NAMALWA (cell line): ENCODE results near the gene EPS8L3.

Experiments used
- DNase-seq: peaks from one replicate; pipeline ENCODE4 v3.0.0-alpha.2; 2015; ENCODE audit warnings: low spot score

Gene EPS8L3

DNA sequence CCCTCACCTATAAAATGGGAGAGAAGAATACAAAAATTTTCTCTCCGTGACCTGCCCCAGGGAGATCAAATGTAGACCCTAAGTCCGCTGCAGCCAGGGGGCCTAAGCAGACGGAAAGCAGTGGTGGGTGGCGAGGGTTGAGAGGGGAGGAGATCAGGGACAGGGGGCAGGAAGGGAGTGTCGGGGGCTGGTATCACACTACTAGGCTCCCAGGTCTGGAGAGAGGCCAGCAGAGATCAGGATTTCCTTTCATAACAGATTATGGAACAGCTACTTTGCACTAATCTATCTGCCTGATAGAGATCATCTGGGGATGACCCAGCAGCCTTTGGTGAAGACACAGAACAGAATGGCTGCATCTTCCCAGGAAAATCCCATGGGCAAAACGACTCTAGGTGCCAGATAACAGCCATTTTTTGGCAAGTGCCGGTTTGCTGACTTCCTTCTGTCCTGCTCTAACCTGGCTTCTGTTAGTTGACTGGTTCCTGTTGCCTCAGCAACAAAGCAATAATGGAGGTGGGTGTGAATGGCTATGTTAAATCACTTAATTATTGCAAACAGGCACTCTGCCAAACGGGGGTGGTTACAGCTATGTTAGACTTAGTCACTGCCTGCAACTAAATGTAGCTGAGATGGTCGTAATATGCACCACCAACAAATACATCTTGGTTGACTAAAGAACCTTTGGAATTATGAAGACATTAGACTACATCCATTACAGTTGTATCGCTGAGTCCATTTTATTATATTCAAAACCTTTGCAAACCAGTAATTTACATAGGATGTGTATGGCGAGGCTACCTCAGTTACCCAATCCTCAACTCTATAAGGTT lies 30.0 kb upstream of the EPS8L3 start:
- DNase-seq = no peak

DNA sequence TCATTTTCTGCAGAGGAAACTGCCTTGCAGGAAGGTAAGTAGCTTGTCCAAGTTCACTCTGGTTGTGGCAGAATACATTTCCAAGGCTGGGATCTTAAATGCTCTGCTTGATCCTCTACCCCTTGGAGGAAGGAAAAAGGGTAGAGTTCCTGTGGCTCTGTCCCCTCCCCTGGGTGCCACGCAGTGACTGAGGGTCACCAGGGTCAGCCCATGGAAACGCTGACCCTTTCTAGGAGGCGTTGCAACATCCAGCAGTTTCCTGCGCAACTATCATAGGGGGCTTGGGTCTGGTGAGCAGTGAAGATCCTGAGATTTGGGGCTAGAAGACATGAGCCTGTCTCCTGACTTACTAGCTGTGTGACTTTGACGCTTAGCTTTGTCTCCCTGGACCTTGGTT lies 29.4 kb upstream of the EPS8L3 start:
- DNase-seq = no peak

DNA sequence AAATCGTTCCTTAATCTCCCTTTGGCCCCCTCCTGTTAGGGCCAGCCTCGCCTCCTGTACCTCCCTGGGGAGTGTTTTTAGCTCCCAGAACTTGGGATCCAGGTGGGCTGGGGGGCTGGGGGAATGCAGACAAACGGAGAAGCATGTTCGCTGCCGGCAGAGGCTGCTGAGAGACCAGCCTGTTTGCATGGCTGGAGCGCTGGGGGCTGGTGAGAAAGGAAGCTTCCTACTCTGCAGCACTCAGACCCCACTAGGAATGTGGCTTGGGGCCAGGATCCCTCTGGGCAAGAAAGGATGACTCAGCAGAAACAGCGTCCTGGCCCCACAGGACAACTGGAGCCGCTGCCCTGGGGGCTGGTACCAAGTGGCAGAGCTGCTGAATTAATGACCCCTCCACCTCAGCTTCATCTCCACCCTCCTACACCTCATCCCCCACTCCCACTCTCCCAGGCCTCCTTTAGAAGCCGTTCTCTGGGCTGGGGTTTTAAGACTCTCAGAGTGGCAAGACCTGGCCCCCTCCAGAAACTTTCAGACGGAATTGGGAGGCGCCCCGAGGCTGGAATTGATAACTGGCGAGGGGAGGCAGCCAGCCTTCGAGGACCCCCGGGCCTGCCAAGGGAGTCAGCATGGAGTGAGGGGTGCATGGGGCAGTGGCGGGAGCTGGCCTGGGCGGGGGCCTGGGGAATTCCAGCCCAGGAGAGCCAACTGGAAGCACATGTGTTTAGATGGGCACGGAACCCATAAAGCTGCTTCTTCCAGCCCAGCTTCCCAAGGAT lies 28.5 kb upstream of the EPS8L3 start:
- DNase-seq = no peak

DNA sequence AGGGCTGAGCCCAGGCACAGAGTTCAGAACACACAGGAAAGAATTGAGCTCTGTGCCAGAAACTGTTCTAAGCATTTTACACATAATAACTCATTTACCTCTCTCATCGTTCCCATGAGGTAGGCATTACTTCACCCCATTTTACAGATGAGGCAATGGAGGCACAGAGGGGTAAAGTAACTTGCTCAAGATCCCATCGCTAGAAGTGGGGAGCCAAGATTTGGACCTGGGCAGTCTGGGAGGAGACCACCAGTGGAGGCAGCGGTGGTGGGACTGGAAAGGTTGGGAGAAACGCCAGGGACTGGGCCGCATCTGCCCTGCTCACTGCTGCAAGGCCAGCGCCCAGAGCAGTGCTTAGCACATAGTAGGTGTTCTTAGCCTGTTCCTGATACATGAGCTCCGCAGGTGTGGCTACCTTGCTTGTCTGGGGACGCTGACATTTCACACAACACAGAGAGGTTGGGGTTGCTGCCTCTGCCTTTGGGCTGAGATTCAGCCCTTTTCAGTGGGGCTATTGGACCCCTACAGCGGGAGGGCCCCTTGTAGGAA lies 27.8 kb upstream of the EPS8L3 start:
- DNase-seq = no peak

DNA sequence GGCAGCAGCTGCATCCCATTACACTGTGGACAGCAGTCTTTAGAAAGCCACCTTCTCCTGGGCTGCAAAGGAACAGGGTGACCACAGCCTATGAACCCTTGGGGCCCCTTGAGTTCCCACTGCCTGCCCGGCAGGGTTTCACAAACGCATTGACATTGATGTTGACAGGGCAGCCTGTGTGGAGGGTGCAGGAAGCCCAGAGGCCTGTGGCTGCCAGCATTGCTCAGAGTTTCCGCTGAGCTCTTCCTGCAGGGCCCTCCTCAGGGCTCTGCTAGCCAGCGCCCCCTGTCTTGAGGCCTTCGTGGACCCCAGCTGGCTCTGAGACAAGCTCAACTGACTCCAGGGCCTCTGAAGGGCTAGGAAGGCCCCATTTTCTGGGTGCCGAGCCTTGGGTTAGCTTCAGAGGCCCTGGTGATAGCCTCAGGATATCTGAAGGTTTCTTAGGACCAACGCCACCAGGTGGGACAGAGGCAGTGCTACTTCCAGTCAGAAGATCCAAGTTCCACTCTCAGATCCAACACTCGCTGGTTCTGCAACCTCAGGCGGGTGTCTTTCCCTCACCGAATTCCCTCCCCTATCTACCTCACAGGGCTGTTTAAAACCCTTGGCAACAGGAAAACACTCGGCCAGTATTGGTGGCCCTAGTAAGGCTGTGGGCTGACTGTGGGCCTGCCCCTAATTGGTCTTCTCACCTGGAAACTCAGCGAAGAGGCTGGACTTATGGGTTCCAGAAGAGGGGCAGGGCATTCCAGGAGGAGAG lies 27.2 kb upstream of the EPS8L3 start:
- DNase-seq = peak; percentile 69

DNA sequence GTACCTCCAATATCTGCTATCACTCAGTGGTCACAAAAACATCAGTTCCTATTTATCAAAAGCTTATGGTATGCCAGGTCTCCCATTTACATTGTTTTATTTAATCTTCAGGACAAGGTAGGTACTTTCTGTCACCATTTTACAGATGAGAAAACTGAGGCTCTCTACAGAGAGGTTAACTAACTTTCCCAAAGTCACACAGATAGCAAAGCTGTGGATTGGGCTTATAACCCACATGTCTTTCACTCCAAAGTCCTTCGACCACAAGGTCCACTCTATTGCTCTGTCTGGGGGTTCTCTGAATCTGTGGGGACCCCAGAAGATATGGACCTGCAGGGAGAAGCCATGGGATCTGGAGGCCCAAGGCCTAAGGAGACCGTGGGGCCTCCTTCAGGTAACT lies 26.6 kb upstream of the EPS8L3 start:
- DNase-seq = no peak

DNA sequence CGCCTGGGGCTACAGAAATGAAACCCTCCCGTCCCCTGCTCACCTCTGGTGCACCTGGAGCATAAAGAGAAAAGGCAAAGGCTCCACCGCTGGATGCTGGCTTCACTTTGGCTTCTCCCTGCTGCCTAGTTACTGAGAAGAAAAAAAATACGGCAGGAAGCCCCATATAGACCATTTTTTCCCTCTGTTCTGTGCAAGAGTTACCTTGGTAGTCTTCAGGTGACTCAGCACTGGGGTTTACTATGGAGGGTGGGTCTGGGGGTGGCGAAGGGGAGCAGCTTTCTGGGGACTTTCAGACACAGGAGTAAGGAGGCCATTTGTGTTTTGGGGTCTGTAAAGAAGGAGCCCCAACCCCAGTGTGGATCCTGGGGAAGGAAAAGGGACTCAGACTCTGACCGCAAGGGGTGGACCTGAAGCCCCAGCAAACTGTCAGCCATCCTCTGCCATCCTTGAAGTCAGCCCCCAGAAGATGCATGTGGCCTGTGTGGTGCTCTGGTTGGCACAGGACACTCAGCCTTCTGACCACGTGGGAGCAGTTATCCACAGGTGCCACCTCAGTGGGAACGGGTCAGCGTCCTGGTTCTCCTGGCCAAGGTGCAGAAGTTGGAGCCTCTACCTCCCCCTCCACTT lies 25.9 kb upstream of the EPS8L3 start:
- DNase-seq = no peak

DNA sequence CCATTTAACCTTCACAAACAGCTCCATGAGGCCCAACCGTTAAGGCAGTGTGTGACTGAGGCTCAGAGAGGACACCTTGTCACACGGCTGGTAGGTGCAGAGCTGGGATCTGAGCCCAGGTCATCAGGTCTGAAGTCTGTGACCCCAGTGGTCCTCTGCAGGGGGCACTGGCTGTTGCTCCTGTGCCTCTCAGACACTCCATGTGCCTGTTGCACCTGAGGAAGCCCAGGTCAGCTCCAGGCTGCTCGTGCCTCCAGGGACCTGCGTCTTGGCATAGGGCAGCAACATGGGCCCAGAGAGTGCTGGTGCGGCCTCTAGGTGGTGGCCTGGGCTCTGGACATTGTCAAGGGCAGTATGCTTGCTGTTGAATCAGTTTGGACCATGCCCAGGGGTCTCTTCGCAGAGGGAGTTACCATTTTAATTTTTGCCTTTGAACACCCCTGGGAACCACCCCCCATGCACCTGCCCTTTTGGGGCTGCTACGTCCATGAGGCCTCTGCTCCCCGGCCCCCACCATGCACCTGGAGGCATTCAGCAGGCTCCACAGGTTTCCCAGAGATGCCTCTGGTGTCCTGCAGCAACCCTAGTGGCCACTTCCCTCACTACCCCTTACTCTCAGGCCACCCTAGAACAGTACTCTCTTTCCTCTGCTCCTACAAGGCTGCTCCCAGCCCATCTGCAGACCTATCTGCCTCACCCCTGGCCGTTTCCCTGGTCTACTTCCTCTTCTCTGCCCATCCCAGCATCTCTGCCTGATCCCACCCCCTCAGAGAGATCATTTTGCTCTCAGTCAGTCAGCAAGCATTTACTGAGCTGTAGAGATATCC lies 25.2 kb upstream of the EPS8L3 start:
- no peak for DNase-seq

DNA sequence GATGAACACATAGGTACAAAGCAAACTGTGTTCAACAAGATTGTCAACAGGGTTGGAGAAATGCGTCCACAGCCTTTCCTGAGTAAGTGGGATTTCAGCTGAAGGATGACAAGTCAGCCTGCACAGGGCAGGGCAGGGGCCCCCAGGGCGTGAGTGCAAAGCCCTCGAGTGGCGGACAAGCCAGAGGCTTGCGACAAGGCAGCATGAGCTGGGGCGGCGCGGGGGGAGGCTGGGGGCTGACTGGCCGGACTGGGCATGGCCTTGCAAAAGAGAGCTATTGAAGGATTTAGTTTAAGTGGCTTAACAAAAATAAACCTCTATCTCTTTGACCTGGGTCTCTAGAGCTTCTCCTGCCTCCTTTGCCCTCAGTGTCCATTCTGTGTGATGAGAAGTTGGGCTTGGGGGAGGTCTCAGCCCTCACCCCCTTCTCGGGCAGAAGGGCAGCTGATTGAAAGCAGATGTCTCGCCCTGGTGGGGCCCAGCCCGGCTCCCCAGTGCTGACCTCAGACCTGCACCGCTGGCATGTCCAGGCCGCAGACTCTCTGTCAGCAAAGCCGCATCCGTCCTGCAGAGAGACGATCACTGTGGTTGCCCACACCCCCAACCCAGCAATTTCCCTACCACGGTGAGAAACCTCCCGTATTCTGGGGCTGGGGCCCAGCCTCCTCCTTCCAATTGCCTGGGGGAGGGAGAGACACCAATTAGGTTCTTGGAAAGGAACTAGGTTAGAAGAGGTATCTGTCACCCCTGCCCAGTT lies 24.3 kb upstream of the EPS8L3 start:
- no peak for DNase-seq

DNA sequence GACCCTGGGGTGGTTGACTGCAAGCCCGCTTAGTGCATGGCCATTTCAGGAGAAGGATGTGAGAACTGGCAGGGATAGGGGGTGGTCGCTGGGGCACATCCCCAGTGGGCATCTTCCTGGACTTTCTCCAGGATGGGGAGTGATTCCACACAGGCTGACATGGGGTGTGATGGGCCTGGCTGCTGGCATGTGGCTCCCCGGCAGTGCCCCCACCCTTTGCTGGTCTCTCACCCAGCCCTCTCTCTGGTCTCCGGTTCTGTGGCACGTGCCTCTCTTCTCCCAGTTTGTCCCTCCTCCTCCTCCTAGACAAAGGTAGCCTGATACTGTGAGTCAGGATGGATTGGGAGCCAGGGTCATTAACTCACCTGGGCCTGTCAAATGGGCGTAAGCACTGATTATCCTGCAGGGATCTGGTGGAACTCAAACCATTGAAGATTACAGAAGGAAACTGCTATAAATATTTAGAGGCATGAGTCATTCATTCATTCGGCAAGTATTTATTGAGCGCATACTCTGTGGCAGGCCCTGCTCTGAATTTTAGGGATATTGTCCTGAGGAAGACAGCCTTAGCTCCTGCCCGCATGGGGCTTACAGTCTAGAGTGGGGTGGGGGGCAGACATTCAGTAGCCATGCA lies 23.6 kb upstream of the EPS8L3 start:
- no peak for DNase-seq

DNA sequence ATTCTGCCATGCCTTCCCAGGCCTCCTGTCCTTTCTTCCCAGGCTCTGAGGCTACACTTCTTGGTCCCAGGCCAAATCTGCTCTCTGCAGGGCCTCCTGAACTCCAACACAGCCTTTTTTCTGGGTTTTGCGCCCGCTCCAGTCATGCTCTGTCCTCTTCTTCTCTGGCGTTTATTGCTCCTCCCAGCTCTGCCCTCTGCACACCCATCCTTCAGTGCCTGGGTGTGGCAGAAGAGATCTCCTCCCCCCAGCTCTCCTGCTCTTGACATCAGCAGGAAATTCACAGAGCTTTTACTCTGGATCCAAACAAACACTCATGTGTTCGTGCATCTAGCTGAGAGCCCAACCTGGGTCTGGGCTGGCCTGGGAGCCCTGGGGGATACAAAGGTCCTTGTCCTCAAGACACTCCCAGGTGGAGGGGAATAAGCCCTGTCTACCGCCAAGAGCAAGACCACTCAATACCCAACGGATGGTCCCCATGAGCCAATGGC lies 22.9 kb upstream of the EPS8L3 start:
- DNase-seq = no peak

DNA sequence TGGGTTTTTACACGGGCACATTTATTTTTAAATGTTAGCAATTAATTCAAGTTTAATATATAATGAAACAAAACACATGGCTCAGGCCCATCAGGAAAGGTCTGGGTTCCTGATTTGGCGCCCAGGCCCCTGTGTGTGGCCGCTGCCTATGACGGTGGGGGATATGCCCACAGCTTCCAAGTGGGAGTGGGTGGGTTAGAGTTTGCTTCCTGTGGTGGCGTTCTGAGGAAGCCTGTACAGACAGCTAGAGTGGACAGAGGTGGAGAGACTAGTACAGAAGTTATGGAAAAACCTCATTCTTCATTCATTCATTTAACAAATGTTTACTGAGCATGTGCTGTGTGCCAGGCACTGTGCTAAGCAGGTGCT lies 22.4 kb upstream of the EPS8L3 start:
- DNase-seq = no peak

DNA sequence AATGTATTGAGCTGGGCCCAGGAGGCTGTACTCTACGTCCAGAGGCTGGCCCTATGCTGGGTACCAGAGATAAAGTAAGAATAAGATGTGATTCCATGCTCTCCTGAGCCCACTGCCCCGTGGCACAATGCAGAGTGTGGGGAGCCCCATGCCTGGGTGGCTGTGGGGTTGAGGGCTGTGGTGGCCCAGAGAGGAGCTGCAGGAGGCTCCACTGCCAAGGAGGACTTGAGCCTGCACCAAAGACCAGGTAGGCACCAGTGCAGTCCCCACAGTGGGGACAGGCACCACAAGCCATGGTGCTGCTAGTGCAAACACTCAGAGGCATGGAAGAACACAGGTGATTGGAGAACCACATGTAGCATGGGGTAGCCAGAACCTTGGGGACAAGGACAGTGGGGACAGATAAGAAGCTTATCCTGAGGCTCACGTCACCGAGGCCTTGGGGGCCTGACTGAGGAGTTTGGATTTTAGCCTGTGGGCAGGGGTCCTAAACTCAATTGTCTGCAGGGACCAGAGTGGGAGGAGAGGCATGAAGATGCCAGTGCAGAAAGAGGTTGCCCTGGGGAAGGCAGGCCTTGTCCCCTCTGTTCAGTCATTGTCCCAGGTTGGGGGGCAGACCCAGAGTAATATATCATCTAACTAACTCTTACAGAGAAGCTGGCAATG lies 21.9 kb upstream of the EPS8L3 start:
- no peak for DNase-seq

DNA sequence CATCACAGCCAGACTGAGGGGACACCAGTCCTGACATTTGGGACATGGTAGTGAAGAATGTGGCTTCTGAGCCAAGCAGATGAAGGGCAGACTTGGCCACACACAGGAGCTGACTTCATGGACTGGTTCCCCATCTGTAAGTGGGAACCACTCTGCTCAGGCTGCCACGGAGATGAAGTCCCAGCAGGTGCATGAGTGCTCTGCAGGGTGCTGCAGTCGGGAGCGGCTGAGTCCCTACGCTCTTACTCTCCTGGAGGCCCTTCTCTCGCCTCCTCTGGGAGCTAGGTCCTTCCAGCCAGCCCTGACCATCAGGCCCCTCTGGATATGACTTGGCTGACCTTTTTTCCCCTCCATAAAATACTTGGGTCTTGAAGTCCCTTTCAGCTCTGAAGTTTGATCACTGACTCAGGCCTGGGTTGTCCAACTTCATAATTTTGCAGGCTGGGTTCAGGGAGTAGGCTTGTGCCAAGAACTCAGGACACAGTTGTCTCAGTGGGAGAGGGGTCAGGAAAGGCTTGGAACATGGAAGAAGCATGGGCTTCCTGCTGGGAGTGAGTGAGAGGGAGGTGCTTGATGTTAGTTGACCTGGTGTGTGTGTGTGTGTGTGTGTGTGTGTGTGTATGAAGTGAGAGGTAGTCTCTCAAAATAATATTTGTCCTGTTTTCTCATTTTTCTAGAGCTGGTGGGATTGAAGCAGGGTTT lies 21.0 kb upstream of the EPS8L3 start:
- DNase-seq = no peak

DNA sequence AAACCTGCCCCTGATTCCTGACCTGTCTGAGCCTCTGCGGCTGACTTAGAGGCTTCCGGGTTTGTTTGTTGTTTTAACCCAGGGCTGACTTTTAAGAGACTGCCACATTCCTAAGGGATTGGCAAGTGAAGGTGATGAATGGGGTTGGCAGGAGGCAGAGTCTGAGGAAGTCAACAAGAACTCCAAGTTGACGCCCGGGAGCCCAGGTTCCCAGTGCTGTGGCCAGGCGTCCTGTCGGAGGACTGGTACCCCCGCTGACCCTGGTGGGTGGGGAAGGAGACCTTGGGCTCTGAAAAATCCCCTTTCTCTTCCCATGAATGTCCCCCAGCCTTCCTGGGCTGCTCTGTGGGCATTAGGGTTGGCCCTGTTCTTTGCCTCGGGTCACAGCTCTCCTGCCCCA lies 19.7 kb upstream of the EPS8L3 start:
- no peak for DNase-seq

DNA sequence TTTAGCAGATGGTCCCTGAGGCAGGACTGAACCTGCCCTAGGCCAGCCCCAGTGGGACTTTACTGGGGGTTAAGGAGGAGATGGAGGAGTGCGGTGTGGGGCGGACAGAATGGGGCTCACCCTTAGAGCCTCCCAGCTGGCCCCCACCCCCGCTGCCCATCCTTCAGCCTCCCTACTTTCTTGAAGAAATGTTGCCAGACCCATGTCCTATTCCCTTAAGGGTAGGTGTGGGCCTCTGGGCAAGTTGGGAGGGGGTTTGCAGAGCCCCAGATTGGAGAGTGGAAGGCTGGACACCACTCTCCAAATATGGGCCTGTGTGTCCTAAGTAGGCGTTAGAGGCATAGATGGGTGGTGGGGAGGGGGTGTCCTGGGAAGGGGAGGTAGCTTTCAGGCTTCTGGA lies 19.2 kb upstream of the EPS8L3 start:
- no peak for DNase-seq

DNA sequence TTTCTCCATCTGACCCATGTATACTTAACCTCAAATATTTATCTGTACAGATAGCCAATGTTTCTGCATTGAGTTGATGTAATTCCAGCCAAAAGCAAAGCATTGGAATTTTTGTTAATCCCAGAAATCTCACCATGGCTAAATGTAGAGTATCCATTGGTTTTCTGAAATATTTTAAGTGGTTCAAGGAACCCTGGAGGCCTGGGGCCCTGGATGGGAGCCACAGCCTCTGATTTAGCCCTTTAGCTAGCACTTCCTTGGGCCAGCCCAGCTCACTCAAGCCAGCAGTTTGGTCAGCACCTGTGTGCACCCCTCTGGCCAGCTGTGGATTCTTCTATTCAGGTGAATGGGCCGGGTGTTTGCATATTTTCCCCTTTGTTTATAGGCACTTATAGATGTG lies 18.8 kb upstream of the EPS8L3 start:
- DNase-seq = no peak

DNA sequence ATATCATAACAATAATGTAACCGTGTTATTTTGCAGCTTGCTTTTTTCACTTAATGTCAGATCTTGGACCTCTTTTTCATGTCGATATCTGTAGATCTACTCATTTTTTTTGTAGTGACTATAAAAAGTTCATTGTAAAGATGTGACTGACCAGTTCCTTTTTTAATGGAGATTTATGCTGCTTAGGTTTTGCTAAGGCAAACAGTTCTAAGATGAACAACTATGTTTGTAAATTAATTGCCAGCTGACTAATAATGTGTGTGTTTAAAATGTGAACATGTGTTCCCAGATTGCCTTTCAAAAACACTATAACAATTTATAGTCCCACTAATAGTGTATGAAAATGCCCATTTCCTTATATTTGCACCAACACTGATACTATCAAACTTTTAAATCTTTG lies 18.1 kb upstream of the EPS8L3 start:
- DNase-seq = no peak

DNA sequence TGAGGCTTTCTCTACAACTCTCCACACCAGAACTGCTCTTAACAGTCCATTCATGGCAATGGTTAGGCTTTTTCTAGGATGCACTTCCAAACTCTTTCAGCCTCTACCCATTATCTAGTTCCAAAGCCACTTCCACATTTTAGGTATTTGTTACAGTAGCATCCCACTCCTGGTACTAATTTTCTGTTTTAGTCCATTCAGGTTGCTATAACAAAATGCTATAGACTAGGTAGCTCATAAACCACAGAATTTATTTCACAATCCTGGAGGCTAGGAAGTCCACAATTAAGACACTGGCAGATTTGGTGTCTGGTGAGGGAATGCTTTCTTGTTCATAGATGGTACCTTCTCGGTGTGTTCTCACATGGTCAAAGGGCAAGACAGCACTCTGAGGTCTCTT lies 17.3 kb upstream of the EPS8L3 start:
- no peak for DNase-seq
